GM13976 (cell line): ENCODE results near the gene PCCB.

Experiments used
- DNase-seq: peaks from one replicate; pipeline ENCODE4 v3.0.0; 2012; ENCODE audit warnings: low spot score
- in situ Hi-C: fragments of 300-500 bp; cut with MboI; formaldehyde crosslinking; loops from one replicate; pipeline ENCODE4 v1.12.0; 2022; ENCODE audit warnings: low sequenced_read_pairs, mixed read lengths, inconsistent platforms; ENCODE audit not compliant: unreplicated experiment
- TF ChIP-seq, protein P1 (sequence below): IDR thresholded peaks from 2 replicates; pipeline ENCODE4 v1.5.1; 2012; ENCODE audit warnings: borderline replicate concordance, mild to moderate bottlenecking; ENCODE audit not compliant: insufficient read depth; ENCODE audit errors: extremely low read depth, missing control alignments, control extremely low read depth

The PCCB gene

DNA sequence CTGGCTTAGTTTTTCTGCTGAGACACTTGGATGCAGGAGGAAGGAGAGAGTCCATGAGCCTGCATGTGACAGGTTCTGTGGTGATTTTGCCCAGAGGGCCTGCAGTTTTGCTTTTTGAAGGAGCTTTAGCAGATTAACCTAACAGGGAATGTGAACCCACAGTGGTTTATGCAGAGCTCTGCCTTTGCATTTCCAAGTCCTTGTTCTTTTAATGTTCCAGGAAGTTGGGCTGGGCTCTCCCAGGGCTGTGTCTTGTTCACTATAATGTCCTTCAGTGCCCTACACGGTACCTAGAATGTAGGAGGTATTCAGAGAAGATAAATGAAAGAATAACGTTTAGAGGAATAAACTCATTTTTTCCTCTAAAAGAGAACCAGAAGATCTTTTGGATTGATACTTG lies 50.3 kb downstream of the PCCB start:
- TF ChIP-seq, protein P1, sequence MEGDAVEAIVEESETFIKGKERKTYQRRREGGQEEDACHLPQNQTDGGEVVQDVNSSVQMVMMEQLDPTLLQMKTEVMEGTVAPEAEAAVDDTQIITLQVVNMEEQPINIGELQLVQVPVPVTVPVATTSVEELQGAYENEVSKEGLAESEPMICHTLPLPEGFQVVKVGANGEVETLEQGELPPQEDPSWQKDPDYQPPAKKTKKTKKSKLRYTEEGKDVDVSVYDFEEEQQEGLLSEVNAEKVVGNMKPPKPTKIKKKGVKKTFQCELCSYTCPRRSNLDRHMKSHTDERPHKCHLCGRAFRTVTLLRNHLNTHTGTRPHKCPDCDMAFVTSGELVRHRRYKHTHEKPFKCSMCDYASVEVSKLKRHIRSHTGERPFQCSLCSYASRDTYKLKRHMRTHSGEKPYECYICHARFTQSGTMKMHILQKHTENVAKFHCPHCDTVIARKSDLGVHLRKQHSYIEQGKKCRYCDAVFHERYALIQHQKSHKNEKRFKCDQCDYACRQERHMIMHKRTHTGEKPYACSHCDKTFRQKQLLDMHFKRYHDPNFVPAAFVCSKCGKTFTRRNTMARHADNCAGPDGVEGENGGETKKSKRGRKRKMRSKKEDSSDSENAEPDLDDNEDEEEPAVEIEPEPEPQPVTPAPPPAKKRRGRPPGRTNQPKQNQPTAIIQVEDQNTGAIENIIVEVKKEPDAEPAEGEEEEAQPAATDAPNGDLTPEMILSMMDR = no peak
- DNase-seq = no peak
- in situ Hi-C loops = no loop called here

DNA sequence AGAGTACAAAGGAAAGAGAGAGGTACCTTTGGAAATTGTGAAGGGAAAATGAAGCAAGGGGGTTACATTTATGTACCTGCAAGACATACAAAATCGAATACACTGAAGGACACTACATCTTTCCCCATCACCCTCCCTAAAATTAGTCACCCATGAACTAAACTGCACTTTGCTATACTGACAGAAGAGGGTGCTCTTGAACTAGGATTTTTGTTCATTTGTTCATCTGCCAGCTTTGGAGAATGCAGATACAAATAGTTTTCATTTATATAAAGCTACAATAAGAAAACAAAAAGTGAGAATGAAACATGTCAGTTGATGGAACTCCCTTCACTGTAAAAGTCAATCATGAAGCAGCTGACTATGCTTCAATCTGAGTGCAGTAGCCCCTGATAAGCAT lies 55.7 kb downstream of the PCCB start:
- in situ Hi-C loops = no loop called here
- no peak for DNase-seq
- TF ChIP-seq, protein P1 = no peak

DNA sequence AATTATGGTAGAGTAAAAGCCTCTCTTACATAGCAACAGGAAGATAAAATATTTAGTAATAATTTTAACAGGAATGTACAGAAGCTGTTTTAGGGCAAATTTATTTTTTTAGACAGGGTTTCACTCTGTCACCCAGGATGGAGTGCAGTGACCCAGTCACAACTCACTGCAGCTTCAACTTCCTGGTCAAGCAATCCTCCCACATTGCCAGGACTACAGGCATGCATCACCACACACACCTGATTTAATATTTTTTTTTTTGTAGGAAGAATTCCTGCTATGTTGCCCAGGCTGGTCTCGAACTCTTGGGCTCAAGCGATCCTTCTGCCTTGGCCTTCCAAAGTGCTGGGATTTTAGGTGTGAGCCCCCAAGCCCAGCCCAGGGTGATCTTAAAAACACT lies 61.1 kb downstream of the PCCB start:
- no peak for DNase-seq
- in situ Hi-C loops = no loop called here
- TF ChIP-seq, protein P1 = no peak

DNA sequence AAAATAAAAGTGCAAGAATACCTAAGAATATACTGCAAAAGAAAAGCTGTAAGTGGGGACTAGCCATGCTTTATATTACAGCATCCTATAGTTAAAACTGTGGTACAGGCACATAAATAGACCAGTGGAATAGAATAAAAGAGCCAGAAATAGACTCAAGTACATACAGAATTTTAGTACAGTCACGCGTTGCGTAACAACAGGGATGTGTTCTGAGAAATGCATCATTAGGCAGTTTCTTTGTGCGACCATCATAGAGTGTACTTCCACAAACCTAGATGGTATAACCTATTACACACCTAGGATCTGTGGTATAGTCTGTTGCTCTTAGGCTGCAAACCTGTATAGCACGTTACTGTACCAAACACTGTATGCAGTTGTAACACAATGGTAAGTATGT lies 61.8 kb downstream of the PCCB start:
- TF ChIP-seq, protein P1 = no peak
- in situ Hi-C loops = no loop called here
- DNase-seq = no peak

DNA sequence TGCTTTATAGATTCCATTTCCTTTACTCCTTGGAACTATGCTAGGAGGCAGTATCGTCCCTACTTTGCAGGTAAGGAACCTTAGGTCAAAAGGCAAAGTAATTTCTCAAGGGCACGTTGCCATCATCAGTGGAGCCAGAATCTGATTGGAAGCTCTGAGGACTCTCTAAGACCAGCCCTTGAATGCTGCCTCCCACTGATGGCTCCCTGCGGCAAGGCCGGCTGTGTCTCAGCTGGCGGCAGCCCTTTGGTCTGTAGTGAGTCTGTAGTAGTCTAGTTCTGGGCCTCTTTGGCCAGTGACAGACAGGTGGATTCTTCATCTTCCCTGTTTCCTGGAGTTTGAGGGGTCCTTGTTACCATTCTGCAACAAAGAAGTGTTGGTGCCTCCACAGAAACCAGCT lies 76.2 kb downstream of the PCCB start:
- TF ChIP-seq, protein P1 = no peak
- in situ Hi-C loops = no loop called here
- no peak for DNase-seq

DNA sequence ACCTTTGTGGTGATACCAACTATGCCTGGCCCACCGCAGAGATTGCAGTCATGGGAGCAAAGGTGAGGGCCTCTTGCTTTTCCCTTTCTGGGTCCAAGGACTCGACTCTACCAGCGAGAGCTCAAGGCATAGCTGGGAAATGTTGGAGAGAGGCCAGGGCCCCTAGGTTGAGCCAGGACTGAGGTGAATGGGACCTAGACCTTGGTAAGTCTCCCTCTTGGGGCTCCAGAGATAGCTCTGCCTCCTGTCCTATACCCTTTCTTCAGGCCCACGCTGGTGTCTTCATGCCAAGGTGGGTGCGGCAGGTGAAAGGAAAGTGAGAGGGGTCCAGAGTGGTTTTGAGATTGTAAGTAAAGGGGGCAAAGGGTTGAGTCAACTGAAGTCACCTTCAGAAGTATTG lies 77.5 kb downstream of the PCCB start:
- TF ChIP-seq, protein P1 = no peak
- no peak for DNase-seq
- in situ Hi-C loops = no loop called here

DNA sequence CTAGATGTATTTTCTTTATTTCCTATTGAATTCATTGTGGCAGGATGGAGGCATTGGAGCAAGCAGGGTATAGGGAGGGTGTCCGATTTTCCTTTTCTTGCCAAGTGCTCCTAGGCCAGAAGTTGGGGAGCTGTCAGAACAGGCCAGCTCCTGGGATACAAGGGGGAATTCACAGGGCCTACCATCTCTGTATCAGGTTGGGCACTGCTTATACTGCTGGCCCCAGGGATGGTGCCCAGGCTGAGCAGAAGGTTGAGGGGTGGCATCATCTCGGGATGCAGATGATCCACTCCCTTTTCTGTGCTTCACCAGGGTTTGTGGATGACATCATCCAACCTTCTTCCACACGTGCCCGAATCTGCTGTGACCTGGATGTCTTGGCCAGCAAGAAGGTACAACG lies 79.5 kb downstream of the PCCB start:
- no peak for DNase-seq
- in situ Hi-C loops = no loop called here
- TF ChIP-seq, protein P1 = no peak
